SK-N-SH treated with all-trans-retinoic acid at 6 μM for 48 hours (cell line): Measurements from ENCODE around the gene PBX1.

Experiments used
- ATAC-seq: fragments of 200-7000 bp; cut with Tn5 transposase; 3 replicates; pipeline ENCODE4 v1.9.1; 2020; ENCODE audit warnings: mild to moderate bottlenecking, moderate library complexity
- ARNTL ChIP-seq: fragments of 450-650 bp; formaldehyde crosslinking; IDR thresholded peaks from 2 replicates; pipeline ENCODE4 v1.5.0; 2020; ENCODE audit warnings: low read depth, mild to moderate bottlenecking, moderate library complexity, borderline replicate concordance
- BACH2 ChIP-seq: fragments of 250-450 bp; sonication (Bioruptor Pico); IDR thresholded peaks from 2 replicates; pipeline ENCODE4 v1.9.0; 2021; ENCODE audit warnings: mild to moderate bottlenecking, borderline replicate concordance
- CSDC2 ChIP-seq: fragments of 250-450 bp; sonication (Bioruptor Pico); IDR thresholded peaks from 2 replicates; pipeline ENCODE4 v1.5.0; 2020; ENCODE audit warnings: mild to moderate bottlenecking, moderate library complexity
- ISL1 ChIP-seq: fragments of 250-450 bp; sonication (Bioruptor Pico); IDR thresholded peaks from 2 replicates; pipeline ENCODE4 v2.1.2; 2022; ENCODE audit warnings: mild to moderate bottlenecking, moderate library complexity
- OSR1 ChIP-seq: fragments of 250-450 bp; sonication (Bioruptor Pico); IDR thresholded peaks from 2 replicates; pipeline ENCODE4 v1.8.0; 2022; ENCODE audit warnings: moderate library complexity, mild to moderate bottlenecking, inconsistent platforms
- PPARA ChIP-seq: fragments of 250-450 bp; sonication (Bioruptor Pico); IDR thresholded peaks from 2 replicates; pipeline ENCODE4 v1.5.0; 2020; ENCODE audit warnings: mild to moderate bottlenecking, borderline replicate concordance
- TCF4 ChIP-seq: fragments of 250-450 bp; sonication (Bioruptor Pico); IDR thresholded peaks from 2 replicates; pipeline ENCODE4 v1.8.0; 2021; ENCODE audit warnings: mild to moderate bottlenecking, moderate library complexity, borderline replicate concordance
- TOX ChIP-seq: fragments of 250-450 bp; sonication (Bioruptor Pico); IDR thresholded peaks from 2 replicates; pipeline ENCODE4 v1.8.0; 2021; ENCODE audit warnings: mild to moderate bottlenecking, moderate library complexity, borderline replicate concordance
- ZFP3 ChIP-seq: fragments of 250-450 bp; sonication (Bioruptor Pico); IDR thresholded peaks from 2 replicates; pipeline ENCODE4 v1.5.0; 2020; ENCODE audit warnings: mild to moderate bottlenecking, moderate library complexity
- ZNF565 ChIP-seq: fragments of 450-650 bp; formaldehyde crosslinking; conservative IDR thresholded peaks from 2 replicates; pipeline ENCODE4 v1.5.0; 2020; ENCODE audit warnings: low read depth, mild to moderate bottlenecking, moderate library complexity
- ZNF70 ChIP-seq: fragments of 450-650 bp; formaldehyde crosslinking; IDR thresholded peaks from 2 replicates; pipeline ENCODE4 v1.5.0; 2020; ENCODE audit warnings: mild to moderate bottlenecking, moderate library complexity
- ZNF8 ChIP-seq: fragments of 450-650 bp; formaldehyde crosslinking; IDR thresholded peaks from 2 replicates; pipeline ENCODE4 v1.5.0; 2020; ENCODE audit warnings: mild to moderate bottlenecking, moderate library complexity
- TF ChIP-seq, protein P1 (sequence below): fragments of 250-450 bp; sonication (Bioruptor Pico); IDR thresholded peaks from 2 replicates; pipeline ENCODE4 v1.5.1; 2020; ENCODE audit warnings: low read depth, mild to moderate bottlenecking, moderate library complexity
- TF ChIP-seq, protein P2 (sequence below): fragments of 250-450 bp; sonication (Bioruptor Pico); IDR thresholded peaks from 2 replicates; pipeline ENCODE4 v1.5.0; 2020; ENCODE audit warnings: mild to moderate bottlenecking, moderate library complexity
- TF ChIP-seq, protein P3 (sequence below): fragments of 250-450 bp; sonication (Bioruptor Pico); IDR thresholded peaks from 2 replicates; pipeline ENCODE4 v1.8.0; 2020; ENCODE audit warnings: mild to moderate bottlenecking, moderate library complexity, borderline replicate concordance

Gene PBX1

DNA sequence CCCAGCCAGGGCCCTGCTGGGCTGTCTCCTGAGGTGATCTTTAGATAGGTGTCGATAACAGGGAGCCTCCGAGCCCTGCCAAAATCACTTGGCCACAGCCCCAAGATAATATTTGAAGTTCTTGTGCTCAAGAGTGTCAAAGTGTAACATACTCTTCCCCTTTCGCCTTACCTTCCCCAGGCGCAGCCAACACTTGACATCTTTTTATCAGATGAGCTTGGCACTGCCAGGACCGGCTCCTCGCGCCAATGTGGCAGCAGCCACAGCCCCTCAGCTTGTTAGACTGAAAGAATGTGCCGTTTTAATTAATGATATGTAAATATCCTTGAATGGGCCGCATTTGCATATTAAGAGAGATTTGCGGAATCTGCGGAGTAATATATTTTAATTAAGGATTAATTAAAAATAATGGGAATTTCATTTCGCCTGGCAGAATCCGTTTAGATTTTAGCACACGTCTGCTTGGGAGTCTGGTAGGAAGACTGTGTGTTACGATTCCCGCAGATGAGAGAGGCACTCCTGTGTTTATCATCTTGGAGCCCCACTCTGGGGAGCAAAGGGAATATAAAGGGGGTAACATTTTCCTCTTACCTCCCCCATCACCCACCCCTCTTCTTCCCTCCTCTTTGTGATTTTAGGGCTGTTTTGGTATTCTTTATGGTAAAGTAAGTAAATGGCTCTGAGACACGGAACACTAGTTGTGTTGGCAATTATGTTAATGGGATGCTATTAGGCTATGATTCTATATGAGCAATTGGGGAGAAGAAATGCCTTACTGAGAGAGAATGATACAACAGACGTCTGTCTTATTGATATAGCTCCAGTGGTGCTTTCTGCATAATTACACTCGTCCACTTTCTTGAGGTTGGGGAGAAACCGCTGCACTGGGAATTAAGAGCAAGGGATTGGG, 109.8 kb downstream of the PBX1 start:
- no peak for ATAC-seq

DNA sequence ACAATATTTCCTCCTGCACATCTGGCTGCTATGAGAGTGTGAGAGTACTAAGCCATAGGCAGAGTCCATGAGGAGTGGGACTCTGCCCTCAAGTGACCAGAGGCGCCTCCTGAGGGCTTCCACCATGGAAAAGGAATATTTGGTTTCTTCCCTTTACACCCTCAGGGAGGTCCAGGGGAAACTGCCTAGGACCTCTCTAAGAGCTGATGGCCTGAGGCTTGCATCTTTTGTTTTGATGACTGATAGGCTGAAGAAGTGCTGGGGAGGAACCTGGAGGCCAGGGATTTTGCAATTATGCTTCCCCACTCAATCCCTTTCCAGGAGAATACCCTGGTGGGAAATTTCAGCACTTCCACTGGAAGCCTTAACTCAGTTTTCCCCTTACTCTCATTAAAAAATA, 111.0 kb downstream of the PBX1 start:
- no peak for ATAC-seq
- TF ChIP-seq TCF4: no peak
- TF ChIP-seq ISL1 (CRISPR knock-in tag): no peak
- TF ChIP-seq BACH2 (CRISPR knock-in tag): no peak
- no peak for TF ChIP-seq PPARA (CRISPR knock-in tag)
- TF ChIP-seq, protein P1, sequence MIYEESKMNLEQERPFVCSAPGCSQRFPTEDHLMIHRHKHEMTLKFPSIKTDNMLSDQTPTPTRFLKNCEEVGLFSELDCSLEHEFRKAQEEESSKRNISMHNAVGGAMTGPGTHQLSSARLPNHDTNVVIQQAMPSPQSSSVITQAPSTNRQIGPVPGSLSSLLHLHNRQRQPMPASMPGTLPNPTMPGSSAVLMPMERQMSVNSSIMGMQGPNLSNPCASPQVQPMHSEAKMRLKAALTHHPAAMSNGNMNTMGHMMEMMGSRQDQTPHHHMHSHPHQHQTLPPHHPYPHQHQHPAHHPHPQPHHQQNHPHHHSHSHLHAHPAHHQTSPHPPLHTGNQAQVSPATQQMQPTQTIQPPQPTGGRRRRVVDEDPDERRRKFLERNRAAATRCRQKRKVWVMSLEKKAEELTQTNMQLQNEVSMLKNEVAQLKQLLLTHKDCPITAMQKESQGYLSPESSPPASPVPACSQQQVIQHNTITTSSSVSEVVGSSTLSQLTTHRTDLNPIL (CRISPR knock-in tag): no peak
- TF ChIP-seq TOX (CRISPR knock-in tag): no peak

More for the DNA sequence above, 109.8 kb downstream of the PBX1 start:
- TF ChIP-seq, protein P1 (CRISPR knock-in tag): no peak
- TF ChIP-seq ARNTL (CRISPR knock-in tag) (no peak), BACH2 (CRISPR knock-in tag) (no peak), TOX (CRISPR knock-in tag) (no peak), TCF4 (no peak), ZFP3 (CRISPR knock-in tag) (no peak), ZNF8 (CRISPR knock-in tag) (no peak)
- TF ChIP-seq, protein P2, sequence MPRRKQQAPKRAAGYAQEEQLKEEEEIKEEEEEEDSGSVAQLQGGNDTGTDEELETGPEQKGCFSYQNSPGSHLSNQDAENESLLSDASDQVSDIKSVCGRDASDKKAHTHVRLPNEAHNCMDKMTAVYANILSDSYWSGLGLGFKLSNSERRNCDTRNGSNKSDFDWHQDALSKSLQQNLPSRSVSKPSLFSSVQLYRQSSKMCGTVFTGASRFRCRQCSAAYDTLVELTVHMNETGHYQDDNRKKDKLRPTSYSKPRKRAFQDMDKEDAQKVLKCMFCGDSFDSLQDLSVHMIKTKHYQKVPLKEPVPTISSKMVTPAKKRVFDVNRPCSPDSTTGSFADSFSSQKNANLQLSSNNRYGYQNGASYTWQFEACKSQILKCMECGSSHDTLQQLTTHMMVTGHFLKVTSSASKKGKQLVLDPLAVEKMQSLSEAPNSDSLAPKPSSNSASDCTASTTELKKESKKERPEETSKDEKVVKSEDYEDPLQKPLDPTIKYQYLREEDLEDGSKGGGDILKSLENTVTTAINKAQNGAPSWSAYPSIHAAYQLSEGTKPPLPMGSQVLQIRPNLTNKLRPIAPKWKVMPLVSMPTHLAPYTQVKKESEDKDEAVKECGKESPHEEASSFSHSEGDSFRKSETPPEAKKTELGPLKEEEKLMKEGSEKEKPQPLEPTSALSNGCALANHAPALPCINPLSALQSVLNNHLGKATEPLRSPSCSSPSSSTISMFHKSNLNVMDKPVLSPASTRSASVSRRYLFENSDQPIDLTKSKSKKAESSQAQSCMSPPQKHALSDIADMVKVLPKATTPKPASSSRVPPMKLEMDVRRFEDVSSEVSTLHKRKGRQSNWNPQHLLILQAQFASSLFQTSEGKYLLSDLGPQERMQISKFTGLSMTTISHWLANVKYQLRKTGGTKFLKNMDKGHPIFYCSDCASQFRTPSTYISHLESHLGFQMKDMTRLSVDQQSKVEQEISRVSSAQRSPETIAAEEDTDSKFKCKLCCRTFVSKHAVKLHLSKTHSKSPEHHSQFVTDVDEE: no peak
- TF ChIP-seq, all 23 proteins: peak for 0

DNA sequence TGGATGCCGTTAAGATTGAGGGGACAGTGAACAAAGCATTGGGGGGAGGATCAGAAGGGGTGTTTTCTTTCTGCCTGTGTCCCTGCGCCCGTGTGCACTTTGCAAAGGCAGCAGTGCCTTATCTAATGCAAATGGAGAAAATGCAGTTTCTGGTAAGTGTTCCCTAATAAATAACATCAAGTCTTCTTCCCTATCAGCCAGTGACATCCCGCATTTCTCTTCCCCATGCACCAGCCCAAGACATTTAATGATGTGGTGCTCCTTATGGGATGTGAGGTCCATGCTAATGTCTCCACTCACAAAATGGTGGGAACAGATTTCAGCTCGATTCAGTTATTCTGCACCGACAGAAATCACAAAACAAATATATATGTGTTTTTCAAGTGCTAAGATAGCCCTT, 111.8 kb downstream of the PBX1 start:
- TF ChIP-seq, protein P3, sequence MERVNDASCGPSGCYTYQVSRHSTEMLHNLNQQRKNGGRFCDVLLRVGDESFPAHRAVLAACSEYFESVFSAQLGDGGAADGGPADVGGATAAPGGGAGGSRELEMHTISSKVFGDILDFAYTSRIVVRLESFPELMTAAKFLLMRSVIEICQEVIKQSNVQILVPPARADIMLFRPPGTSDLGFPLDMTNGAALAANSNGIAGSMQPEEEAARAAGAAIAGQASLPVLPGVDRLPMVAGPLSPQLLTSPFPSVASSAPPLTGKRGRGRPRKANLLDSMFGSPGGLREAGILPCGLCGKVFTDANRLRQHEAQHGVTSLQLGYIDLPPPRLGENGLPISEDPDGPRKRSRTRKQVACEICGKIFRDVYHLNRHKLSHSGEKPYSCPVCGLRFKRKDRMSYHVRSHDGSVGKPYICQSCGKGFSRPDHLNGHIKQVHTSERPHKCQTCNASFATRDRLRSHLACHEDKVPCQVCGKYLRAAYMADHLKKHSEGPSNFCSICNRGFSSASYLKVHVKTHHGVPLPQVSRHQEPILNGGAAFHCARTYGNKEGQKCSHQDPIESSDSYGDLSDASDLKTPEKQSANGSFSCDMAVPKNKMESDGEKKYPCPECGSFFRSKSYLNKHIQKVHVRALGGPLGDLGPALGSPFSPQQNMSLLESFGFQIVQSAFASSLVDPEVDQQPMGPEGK: no peak
- TF ChIP-seq ZNF70 (CRISPR knock-in tag) (no peak), CSDC2 (no peak), TCF4 (no peak), ZNF565 (CRISPR knock-in tag) (no peak)
- no peak for ATAC-seq

DNA sequence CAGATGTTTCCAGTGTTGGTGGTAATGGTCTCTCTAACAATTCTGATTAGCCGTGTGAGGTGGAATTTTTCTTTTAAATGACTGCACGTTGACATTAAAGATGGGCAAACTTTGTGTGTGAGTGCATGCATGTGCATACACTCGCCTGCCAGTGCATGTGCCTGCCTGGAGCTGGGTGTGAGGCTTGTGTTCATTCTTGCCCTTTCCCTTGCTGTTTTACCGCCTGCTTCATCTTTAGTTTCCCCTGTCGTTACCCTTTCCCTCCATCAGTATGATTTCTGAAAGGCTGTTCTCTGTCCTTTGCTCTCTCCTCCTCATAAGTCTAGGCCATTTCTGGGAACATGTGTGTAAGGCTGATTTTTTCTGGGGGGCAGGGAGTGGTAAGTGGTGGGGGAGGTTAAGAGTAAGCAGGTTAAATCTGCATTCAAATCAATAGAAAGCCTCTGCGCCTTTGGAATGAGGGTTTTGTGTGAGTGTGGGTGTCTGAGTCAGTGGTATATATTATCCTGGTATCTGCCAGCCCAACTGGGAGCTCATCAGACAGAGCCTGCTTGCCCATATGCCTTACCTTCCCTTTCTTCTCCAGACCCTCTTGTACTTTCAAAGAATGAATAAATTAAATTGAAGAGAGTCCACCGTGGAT, 112.5 kb downstream of the PBX1 start:
- TF ChIP-seq ZFP3 (CRISPR knock-in tag) (no peak), TCF4 (no peak), OSR1 (CRISPR knock-in tag) (no peak), ZNF70 (CRISPR knock-in tag) (no peak)
- TF ChIP-seq, protein P1 (CRISPR knock-in tag): no peak
- TF ChIP-seq, protein P3: no peak
- peak; percentile 80 for ATAC-seq
